Measurements from ENCODE around the gene CAPN9. TPM values are rescaled to one million over a fixed set of nuclear protein-coding genes. Genes with fewer than 3 reads are reported as not detected.

CAPN9 gene
- total and polyA plus RNA-seq, 2 donors from 2014 or later: 0.41 TPM; not detected in 1

DNA sequence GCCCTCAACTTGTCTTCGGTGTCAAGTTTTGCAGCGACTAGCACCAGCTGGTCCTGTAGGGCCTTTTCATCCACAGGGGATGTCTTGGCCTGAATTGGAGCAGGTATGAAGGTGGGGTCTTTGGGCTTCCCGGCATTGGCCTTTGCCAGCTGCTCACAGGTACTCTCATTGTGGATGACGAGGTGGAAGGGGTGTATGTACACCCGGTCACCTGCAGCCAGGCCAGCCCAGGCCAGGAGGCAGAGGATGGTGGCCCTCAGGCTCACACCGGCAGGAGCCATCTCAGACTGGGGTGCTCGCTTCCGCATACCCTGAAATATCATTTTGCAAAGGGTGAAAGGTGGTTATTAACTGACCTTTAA, 36.7 kb upstream of the CAPN9 start:
- TF ChIP-seq, protein P1, sequence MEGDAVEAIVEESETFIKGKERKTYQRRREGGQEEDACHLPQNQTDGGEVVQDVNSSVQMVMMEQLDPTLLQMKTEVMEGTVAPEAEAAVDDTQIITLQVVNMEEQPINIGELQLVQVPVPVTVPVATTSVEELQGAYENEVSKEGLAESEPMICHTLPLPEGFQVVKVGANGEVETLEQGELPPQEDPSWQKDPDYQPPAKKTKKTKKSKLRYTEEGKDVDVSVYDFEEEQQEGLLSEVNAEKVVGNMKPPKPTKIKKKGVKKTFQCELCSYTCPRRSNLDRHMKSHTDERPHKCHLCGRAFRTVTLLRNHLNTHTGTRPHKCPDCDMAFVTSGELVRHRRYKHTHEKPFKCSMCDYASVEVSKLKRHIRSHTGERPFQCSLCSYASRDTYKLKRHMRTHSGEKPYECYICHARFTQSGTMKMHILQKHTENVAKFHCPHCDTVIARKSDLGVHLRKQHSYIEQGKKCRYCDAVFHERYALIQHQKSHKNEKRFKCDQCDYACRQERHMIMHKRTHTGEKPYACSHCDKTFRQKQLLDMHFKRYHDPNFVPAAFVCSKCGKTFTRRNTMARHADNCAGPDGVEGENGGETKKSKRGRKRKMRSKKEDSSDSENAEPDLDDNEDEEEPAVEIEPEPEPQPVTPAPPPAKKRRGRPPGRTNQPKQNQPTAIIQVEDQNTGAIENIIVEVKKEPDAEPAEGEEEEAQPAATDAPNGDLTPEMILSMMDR (IDR thresholded peaks at IDR 0.05; ENCODE audit: borderline replicate concordance, extremely low read depth, insufficient read depth): no peak
- intact Hi-C loops (cut with DNase I): no loop called here
- DNase-seq: no peak
- Histone ChIP-seq H3K27ac (ENCODE audit: low read depth in 2 of 2, low read length in 2 of 2) (no peak overlapping the region), H3K9me3 (ENCODE audit: control insufficient read depth in 2 of 3, insufficient read depth in 1 of 3, low read length in 3 of 3) (no peaks in the 10 kb centered on the region), H3K4me3 (ENCODE audit: low read length in 3 of 3) (no peak overlapping the region), H3K4me1 (ENCODE audit: control insufficient read depth in 2 of 3, insufficient read depth in 2 of 3, low read depth in 1 of 3, low read length in 3 of 3) (peaks cover 0 to 8% (median 5%) of the 10 kb centered on the region in 3 donors), H3K9ac (ENCODE audit: low read length in 3 of 3) (no peak overlapping the region), H3K27me3 (ENCODE audit: control insufficient read depth, insufficient read depth, low read length) (no peaks in the 10 kb centered on the region), H3K36me3 (ENCODE audit: control insufficient read depth in 2 of 3, insufficient read depth in 3 of 3, low read length in 3 of 3) (no peaks in the 10 kb centered on the region)
- FAIRE-seq: no peak

DNA sequence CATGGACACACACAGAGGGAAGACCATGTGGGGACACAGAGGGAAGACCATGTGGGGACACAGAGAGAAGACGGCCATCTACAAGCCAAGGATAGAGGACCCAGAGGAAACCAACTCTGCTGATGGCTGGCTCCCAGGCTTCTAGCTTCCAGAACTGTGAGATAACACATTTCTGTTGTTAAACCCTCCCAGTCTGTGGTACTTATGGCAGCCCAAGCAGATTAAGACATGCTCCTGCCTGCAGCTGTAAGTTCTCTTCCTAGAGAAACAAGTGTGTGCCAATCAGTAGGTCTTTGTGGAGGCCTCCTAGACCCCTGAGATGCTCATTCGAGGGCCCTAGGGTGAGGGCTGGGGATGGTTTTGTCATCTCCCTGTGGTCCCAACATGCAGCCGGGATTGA, 35.9 kb upstream of the CAPN9 start:
- DNase-seq: no peak
- H3K9ac ChIP-seq (ENCODE audit: low read length in 3 of 3): no peak overlapping the region
- no peak overlapping the region for H3K27ac ChIP-seq (ENCODE audit: low read depth in 2 of 2, low read length in 2 of 2)
- no peaks in the 10 kb centered on the region for H3K9me3 ChIP-seq (ENCODE audit: control insufficient read depth in 2 of 3, insufficient read depth in 1 of 3, low read length in 3 of 3)
- FAIRE-seq: no peak
- TF ChIP-seq, protein P1 (IDR thresholded peaks at IDR 0.05; ENCODE audit: borderline replicate concordance, extremely low read depth, insufficient read depth): no peak
- peaks cover 0 to 8% (median 5%) of the 10 kb centered on the region in 3 donors for H3K4me1 ChIP-seq (ENCODE audit: control insufficient read depth in 2 of 3, insufficient read depth in 2 of 3, low read depth in 1 of 3, low read length in 3 of 3)
- H3K27me3 ChIP-seq (ENCODE audit: control insufficient read depth, insufficient read depth, low read length): no peaks in the 10 kb centered on the region
- intact Hi-C loops (cut with DNase I): no loop called here
- no peak overlapping the region for H3K4me3 ChIP-seq (ENCODE audit: low read length in 3 of 3)
- no peaks in the 10 kb centered on the region for H3K36me3 ChIP-seq (ENCODE audit: control insufficient read depth in 2 of 3, insufficient read depth in 3 of 3, low read length in 3 of 3)

DNA sequence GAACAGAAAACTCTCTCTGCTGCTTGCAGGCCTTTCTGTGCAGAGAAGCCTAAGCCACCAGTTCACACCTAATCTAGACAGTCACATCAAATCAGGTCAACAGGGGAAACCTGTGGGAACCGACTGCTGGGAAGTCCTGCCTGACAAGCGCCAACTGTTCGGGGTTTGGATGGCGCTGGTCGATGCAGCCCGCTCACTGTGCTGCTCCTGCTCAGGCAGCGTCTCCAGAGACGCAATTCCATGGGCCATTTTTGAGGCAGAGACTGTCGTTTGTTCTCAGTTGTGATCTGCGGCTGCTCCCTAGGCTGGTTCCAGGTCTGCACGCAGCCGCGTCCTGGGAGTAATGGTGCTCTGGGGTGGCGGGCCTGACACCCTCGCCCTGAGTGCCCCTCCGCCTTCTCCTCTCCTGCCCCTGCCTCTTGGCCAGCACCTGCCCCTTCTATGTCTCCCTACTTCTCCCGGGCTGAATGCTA, 34.7 kb upstream of the CAPN9 start:
- no peak for FAIRE-seq
- Histone ChIP-seq H3K9me3 (ENCODE audit: control insufficient read depth in 2 of 3, insufficient read depth in 1 of 3, low read length in 3 of 3) (no peaks in the 10 kb centered on the region), H3K27ac (ENCODE audit: low read depth in 2 of 2, low read length in 2 of 2) (peak overlapping the region in 1 of 2 donors; percentile 11), H3K4me1 (ENCODE audit: control insufficient read depth in 2 of 3, insufficient read depth in 2 of 3, low read depth in 1 of 3, low read length in 3 of 3) (peaks cover 0 to 8% (median 5%) of the 10 kb centered on the region in 3 donors), H3K36me3 (ENCODE audit: control insufficient read depth in 2 of 3, insufficient read depth in 3 of 3, low read length in 3 of 3) (no peaks in the 10 kb centered on the region), H3K4me3 (ENCODE audit: low read length in 3 of 3) (peak overlapping the region in 2 of 3 donors; percentile 57 to 63), H3K9ac (ENCODE audit: low read length in 3 of 3) (no peak overlapping the region), H3K27me3 (ENCODE audit: control insufficient read depth, insufficient read depth, low read length) (no peaks in the 10 kb centered on the region)
- TF ChIP-seq, protein P1 (IDR thresholded peaks at IDR 0.05; ENCODE audit: borderline replicate concordance, extremely low read depth, insufficient read depth): no peak
- intact Hi-C loops (cut with DNase I): no loop called here
- no peak for DNase-seq

DNA sequence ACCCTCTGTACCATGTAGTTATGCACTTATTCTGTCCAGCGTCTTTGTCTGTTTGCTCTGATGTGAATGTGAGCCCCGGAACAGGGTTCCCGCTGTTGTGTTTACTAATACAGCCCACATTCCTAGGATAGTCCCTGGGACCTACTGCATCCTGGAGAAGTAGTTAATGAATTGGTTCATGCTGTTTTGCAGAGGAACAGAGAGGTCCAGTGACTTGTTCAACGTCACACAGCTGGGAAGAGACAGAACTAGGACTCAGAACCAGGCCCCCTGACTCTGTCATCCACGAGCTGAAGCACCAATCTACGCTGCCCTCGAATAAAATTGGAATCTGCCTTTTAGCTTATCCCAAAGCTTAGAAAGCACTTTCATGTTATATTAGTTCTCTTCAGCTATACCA, 34.0 kb upstream of the CAPN9 start:
- intact Hi-C loops (cut with DNase I): no loop called here
- Histone ChIP-seq H3K27me3 (ENCODE audit: control insufficient read depth, insufficient read depth, low read length) (no peaks in the 10 kb centered on the region), H3K27ac (ENCODE audit: low read depth in 2 of 2, low read length in 2 of 2) (peak overlapping the region in 1 of 2 donors; percentile 49), H3K9me3 (ENCODE audit: control insufficient read depth in 2 of 3, insufficient read depth in 1 of 3, low read length in 3 of 3) (no peaks in the 10 kb centered on the region), H3K9ac (ENCODE audit: low read length in 3 of 3) (peak overlapping the region in 1 of 3 donors; percentile 16), H3K4me1 (ENCODE audit: control insufficient read depth in 2 of 3, insufficient read depth in 2 of 3, low read depth in 1 of 3, low read length in 3 of 3) (peaks cover 0 to 8% (median 5%) of the 10 kb centered on the region in 3 donors), H3K36me3 (ENCODE audit: control insufficient read depth in 2 of 3, insufficient read depth in 3 of 3, low read length in 3 of 3) (no peaks in the 10 kb centered on the region), H3K4me3 (ENCODE audit: low read length in 3 of 3) (peak overlapping the region in 2 of 3 donors; percentile 57 to 63)
- FAIRE-seq (no peak), DNase-seq (no peak)
- TF ChIP-seq, protein P1 (IDR thresholded peaks at IDR 0.05; ENCODE audit: borderline replicate concordance, extremely low read depth, insufficient read depth): no peak
